NK-92 (cell line): ENCODE results near the gene KCNJ10.

Experiments used
- DNase-seq: peaks from one replicate; lab custom pipeline; 2025; ENCODE audit not compliant: unreplicated experiment; lab: John Stamatoyannopoulos, UW

KCNJ10 gene

GRCh38 chr1:159992161-159992560, 77.8 kb downstream of the KCNJ10 start:
- DNase-seq: no peak

GRCh38 chr1:159991513-159991912, 78.4 kb downstream of the KCNJ10 start:
- no peak for DNase-seq

DNA sequence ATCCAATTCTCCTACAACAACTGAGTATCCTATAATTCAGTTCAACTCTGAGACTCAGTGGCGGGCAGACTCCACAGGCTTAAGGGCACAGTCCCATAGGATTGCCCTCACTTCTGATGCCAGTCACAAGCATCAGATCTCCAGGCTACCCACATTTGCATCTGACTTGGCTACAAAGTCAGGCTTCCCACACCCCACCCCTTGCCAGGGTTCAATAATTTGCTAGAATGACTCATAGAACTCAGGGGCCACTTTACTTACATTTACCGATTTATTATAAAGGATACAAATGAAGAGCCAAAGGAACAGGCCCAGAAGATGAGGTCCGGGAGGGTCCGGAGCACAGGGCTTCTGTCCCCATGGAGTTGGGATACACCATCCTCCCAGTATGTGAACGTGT, 80.0 kb downstream of the KCNJ10 start:
- no peak for DNase-seq

GRCh38 chr1:159989581-159989980, 80.4 kb downstream of the KCNJ10 start:
- no peak for DNase-seq

DNA sequence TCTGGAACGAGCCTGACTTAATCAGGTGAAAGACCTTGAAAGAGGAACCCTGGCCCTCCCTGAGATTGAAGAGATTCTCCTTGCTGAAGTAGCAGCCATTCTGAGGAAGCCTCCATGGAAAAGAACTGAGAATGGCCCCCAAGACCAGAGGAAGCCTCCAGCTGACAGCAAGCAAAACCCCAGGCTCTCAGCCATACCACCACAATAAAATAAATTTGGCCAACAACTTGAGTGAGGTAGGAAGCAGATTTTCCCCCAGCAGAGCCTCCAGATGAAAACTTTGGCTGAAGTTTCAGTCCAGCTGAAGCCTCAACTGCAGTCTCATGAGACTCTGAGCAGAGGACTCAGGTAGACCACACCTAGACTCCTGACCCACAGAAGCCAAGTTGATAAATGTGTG, 82.0 kb downstream of the KCNJ10 start:
- no peak for DNase-seq

DNA sequence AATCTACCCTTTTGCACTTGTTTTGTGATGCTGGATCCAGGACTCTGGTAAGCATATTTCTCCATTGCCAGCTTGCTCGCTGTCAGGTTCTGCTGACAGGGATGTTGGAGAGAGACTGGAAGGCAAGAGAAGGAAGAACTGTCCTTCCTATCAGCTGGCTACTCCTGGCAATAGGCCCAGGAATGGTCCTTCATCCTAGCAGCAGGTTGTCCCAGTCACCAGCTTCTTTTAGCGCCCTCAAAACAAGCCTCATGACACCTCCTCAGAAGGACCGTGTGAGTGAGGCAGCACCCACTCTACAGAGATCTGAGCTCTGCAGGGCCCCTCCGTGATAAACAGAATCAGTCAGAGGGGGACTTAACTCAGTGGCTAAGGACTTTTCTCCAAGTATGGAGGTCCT, 82.8 kb downstream of the KCNJ10 start:
- no peak for DNase-seq

DNA sequence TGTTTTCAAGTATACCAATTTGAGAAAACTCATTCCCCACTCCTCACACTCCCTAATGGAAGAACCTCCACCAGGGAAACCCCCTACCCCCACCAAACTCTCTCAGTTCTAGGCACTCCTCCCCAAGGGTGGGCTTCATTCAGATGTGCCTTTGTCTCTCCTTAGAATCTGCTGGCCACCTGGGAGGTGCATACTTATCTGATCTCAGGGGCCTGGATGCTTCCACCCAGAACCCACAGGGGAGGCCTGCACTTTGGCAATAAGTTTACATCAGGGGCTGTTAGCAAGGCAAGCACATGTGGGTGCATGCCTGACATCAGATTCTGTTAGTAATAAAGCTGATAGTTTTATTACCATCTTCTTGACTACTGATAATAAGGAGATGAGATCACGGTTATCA, 83.4 kb downstream of the KCNJ10 start:
- no peak for DNase-seq

- DNase-seq: no peak
These were observed 83.9 kb downstream of the KCNJ10 start for GRCh38 chr1:159986093-159986492.

DNA sequence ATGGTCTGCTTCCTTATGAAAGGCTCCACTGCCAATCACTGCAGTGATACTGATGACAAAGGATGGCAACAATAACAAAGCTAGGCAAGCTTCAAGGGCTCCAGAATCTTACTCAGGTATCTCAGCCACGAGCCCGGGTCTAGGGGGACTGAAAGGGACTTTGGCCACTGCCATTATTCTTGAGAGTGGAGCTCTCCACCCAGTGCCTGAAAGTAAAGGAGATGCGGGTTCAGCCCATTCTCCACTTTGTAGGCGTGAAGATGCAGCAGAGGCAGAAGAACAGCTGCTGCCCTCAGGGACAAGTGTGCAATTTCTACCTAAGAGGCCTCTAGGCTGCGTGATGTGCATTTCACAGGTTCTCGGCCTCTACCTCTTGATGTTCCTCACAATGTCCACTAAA, 84.5 kb downstream of the KCNJ10 start:
- no peak for DNase-seq

GRCh38 chr1:159983681-159984080, 86.3 kb downstream of the KCNJ10 start:
- DNase-seq: no peak

DNA sequence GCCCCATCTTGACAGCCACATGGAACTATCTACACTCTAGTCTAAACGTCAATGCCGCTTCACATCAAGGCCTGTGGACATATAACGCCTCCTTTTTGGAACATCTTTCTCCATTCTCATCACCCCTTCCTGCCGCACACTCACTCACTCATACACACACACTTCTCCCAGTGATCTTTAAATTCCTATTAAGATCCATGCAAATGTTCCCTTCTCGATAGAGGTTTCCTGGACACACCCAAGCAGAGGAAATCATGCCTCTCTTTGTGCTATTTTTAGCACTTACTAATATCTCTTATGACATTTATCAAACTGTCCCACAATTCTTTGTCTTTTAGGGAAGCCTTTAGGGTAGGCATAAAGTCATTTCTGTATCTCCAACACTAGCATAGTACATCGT, 87.7 kb downstream of the KCNJ10 start:
- no peak for DNase-seq

DNA sequence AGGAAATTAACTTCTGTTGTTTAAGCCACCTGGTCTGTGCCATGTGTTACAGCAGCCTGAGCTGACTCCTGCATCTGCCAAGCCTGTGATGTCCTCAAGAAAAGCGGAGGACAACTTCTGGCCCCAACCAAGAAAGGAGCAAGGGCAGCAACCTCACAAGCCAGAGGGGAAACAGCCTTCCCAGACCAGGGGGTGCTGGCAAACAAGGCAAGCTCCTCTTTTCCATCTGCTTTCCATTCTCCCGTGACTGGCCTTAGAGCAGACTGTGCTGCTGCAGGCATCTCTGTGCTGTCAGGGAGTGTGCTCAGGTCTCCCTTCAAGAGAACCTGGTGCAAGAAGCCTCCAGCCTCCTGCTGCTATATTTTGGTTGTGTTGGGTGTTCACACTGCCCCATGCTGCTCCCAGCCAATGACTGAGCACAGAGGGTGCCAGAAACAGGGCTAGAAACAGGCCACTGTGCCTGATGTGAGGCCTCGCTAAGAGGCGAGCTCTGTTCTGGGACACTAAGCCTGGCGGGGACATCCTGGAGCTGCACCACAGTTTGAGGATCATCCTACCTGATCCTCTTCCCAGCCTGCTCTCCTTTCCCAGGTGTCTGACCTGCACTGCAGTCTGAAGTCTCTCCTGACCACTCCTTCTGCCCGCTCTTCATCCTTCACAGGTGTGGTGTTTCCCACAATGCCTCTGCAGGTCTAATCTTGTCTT, 88.5 kb downstream of the KCNJ10 start:
- no peak for DNase-seq

DNA sequence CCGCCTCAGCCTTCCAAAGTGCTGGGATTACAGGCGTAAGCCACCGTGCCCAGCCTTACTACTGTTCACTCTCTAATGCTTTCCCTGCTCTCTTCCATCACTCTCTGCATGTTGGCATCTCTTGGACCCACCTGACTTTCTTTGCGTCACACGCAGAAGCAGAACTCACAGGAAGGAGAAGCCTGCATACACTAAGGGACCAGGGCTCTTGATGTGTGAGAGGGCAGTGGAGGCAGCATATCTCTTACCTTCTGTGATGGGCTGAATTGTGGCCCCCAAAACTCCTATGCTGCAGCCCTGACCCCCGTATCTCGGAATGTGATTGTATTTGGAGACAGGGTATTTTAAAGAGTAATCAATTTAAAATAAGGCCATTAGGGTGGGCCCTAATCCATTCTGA, 89.2 kb downstream of the KCNJ10 start:
- no peak for DNase-seq

- DNase-seq: no peak
These were observed 89.9 kb downstream of the KCNJ10 start for GRCh38 chr1:159980076-159980475.

GRCh38 chr1:159979257-159979656, 90.7 kb downstream of the KCNJ10 start:
- no peak for DNase-seq

DNA sequence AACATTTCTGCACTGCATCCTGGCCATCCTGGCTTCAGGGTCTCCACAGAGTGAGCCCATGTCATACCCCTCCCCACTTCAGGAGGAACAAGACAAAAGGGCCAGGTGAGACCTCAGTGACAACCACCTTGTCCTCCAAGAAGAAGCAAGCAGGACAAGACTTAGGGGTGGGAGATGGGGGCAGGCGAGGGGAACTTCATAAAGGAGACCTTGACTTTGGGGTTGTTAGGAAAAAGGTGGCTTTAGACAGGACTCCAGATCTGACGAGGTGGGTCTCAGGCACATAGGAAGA, 91.9 kb downstream of the KCNJ10 start:
- DNase-seq: no peak

- no peak for DNase-seq
These were observed 92.4 kb downstream of the KCNJ10 start for GRCh38 chr1:159977364-159978106.

- DNase-seq: no peak
These were observed 95.5 kb downstream of the KCNJ10 start for GRCh38 chr1:159974350-159974965.

DNA sequence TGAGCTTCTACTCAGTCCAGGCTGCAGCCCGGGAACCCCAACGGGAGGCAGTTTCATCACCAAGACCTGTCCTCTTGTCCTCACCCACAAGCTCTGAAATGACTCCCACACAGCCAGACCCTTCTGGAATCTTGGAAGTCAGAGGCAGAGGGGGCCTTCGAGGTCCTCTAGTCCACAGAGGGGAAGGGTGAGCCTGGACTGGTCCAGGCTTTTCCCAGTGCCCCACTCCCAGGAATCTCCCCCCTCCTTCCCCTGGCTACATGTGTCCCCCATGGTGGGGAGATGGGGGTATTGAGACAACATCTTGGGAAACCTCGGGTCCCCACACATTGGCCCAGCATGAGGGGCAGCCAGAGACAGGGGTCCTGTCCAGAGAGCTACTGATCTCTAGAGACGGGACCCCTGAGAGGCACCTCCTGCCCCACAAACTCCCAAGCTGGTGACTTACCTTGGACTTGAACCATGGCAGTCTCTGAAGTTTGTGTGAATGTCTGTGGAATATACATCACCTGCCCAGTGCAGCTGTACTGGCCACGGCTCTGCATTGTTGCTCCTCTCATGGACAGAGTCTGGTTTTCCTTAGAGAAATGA, 96.5 kb downstream of the KCNJ10 start:
- DNase-seq: no peak

- DNase-seq: no peak
These were observed 97.3 kb downstream of the KCNJ10 start for GRCh38 chr1:159972443-159973205.

- no peak for DNase-seq
These were observed 99.0 kb downstream of the KCNJ10 start for GRCh38 chr1:159970932-159971342.
